DND-41 (cell line): Measurements from ENCODE around the gene STN1.
A peak's percentile ranks its signal among the peaks of the same experiment; 100 is the strongest.

Experiments
- ATAC-seq: fragments of 200-7000 bp; cut with Tn5 transposase; 3 replicates; pipeline ENCODE4 v1.9.1; 2021; ENCODE audit warnings: low read depth; ENCODE audit not compliant: insufficient read depth
- DNase-seq: peaks from one replicate; pipeline ENCODE4 v3.0.0-alpha.2; 2020
- H2AFZ ChIP-seq: 2 replicates; pipeline ENCODE4 v1.6.0; 2012; ENCODE audit warnings: low read depth, low read length
- H3K27ac ChIP-seq: 2 replicates; pipeline ENCODE4 v1.5.1; 2012; ENCODE audit warnings: low read length, inconsistent platforms
- H3K27me3 ChIP-seq: fragments of 200-600 bp; sonication (generic); 2 replicates; pipeline ENCODE4 v1.6.0; 2012; ENCODE audit warnings: low read length, mild to moderate bottlenecking, inconsistent platforms; ENCODE audit not compliant: insufficient read depth, poor library complexity
- H3K36me3 ChIP-seq: 2 replicates; pipeline ENCODE4 v1.5.1; 2012; ENCODE audit warnings: low read length, inconsistent platforms; ENCODE audit not compliant: insufficient read depth
- H3K4me1 ChIP-seq: 2 replicates; pipeline ENCODE4 v1.5.1; 2012; ENCODE audit warnings: mild to moderate bottlenecking, low read length; ENCODE audit not compliant: insufficient read depth
- H3K4me2 ChIP-seq: 2 replicates; pipeline ENCODE4 v1.6.0; 2012; ENCODE audit warnings: mild to moderate bottlenecking, moderate library complexity, low read length, inconsistent platforms; ENCODE audit not compliant: insufficient read depth
- H3K4me3 ChIP-seq, 2 experiments: fragments of 200-600 bp in 1 of 2; shearing (Covaris generic) in 1 of 2; 2 replicates each; pipeline ENCODE4 v1.5.1; 2012 to 2016; ENCODE audit warnings: inconsistent platforms in 2 of 2, low read length in 2 of 2, mild to moderate bottlenecking in 2 of 2, low read depth in 1 of 2, moderate library complexity in 1 of 2
- H3K79me2 ChIP-seq: 2 replicates; pipeline ENCODE4 v1.6.0; 2012; ENCODE audit warnings: low read length, inconsistent platforms; ENCODE audit not compliant: insufficient read depth
- H3K9ac ChIP-seq: 2 replicates; pipeline ENCODE4 v1.6.0; 2012; ENCODE audit warnings: low read depth, mild to moderate bottlenecking, inconsistent platforms, low read length, moderate library complexity
- H3K9me3 ChIP-seq: 2 replicates; pipeline ENCODE4 v1.5.1; 2012; ENCODE audit warnings: low read length, moderate library complexity, mild to moderate bottlenecking, inconsistent platforms; ENCODE audit not compliant: insufficient read depth, severe bottlenecking
- H4K20me1 ChIP-seq: 2 replicates; pipeline ENCODE4 v1.6.0; 2012; ENCODE audit warnings: low read length; ENCODE audit not compliant: insufficient read depth
- EZH2 ChIP-seq: IDR thresholded peaks from 3 replicates; pipeline ENCODE4 v1.6.1; 2012; ENCODE audit warnings: borderline replicate concordance, low read depth, mild to moderate bottlenecking, moderate library complexity, low read length, inconsistent platforms; ENCODE audit not compliant: severe bottlenecking
- TF ChIP-seq, protein P1 (sequence below): IDR thresholded peaks from 2 replicates; pipeline ENCODE4 v1.5.1; 2012; ENCODE audit warnings: borderline replicate concordance, low read length, moderate library complexity, mild to moderate bottlenecking; ENCODE audit not compliant: poor library complexity, severe bottlenecking; ENCODE audit errors: extremely low read depth

Gene STN1

GRCh38 chr10:103855424-103855823 lies 62.6 kb downstream of the STN1 start, which contains the start of gene SH3PXD2A:
SH3PXD2A (minus strand) TSS chr10:103855576; CDS start chr10:103855266, 310 bp downstream.
- Histone ChIP-seq H3K4me3 (no peak within 1 kb of the TSS), H4K20me1 (0 out of 2 replicates have a peak, but pooled peaks cover 4% of the 10 kb centered on the region), H3K4me2 (no peak within 1 kb of the TSS), H3K9ac (no peak within 1 kb of the TSS), H3K27ac (no peak within 1 kb of the TSS), H3K9me3 (no peaks in the 10 kb centered on the region), H3K36me3 (no peaks in the 10 kb centered on the region), H3K79me2 (no peaks in the 10 kb centered on the region), H3K27me3 (peaks cover 41% of the 10 kb centered on the region), H2AFZ (no peak within 1 kb of the TSS), H3K4me1 (no peaks in the 10 kb centered on the region)
- DNase-seq, result peak; percentile 44
- ATAC-seq, result peak; percentile 55
- TF ChIP-seq, protein P1, sequence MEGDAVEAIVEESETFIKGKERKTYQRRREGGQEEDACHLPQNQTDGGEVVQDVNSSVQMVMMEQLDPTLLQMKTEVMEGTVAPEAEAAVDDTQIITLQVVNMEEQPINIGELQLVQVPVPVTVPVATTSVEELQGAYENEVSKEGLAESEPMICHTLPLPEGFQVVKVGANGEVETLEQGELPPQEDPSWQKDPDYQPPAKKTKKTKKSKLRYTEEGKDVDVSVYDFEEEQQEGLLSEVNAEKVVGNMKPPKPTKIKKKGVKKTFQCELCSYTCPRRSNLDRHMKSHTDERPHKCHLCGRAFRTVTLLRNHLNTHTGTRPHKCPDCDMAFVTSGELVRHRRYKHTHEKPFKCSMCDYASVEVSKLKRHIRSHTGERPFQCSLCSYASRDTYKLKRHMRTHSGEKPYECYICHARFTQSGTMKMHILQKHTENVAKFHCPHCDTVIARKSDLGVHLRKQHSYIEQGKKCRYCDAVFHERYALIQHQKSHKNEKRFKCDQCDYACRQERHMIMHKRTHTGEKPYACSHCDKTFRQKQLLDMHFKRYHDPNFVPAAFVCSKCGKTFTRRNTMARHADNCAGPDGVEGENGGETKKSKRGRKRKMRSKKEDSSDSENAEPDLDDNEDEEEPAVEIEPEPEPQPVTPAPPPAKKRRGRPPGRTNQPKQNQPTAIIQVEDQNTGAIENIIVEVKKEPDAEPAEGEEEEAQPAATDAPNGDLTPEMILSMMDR, result no peak
- no peak for TF ChIP-seq EZH2

DNA sequence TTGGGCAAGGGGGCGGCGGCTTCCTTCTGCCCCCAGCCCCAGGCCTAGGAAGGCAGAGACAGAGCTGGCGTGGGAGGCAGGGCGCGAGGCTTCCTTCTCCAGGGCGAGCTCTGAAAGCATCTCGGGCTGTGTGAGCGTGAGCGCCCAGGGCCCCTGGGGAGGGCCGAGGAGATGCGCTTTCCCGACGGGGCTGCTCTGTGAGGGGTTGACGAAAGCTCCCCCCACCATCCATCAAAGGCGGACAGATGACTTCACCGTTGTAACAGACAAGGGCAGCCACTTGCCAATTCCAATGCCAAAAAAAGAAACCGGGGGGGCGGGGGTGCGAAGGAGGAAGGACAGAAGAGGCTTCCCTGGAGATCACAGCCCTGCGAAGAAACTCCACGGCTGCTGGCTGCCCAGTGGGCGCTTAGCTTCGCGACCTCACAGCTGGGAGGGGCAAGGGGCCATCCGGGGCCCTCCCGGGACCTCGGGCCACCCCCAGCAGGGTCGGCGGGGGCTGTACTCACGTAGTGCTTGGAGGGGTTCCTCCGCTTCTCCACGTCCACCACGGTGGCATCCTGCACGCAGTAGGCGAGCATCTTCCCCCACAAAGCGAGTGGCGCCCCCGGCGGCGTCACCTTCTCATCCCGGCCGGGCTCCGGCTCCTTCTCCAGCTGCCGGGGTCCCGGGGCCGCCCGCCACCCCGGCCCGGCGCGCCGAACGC lies 63.1 kb downstream of the STN1 start:
- H4K20me1 ChIP-seq, result 0 out of 2 replicates have a peak, but pooled peaks cover 4% of the 10 kb centered on the region
- peaks cover 47% of the 10 kb centered on the region for H3K27me3 ChIP-seq
- H3K4me1 ChIP-seq, result no peaks in the 10 kb centered on the region
- H3K36me3 ChIP-seq, result no peaks in the 10 kb centered on the region
- H3K79me2 ChIP-seq, result no peaks in the 10 kb centered on the region
- H3K9ac ChIP-seq, result no peak overlapping the region
- H3K27ac ChIP-seq, result no peak overlapping the region
- peak; percentile 10 for DNase-seq
- H3K9me3 ChIP-seq, result no peaks in the 10 kb centered on the region
- H3K4me2 ChIP-seq, result no peak overlapping the region
- H2AFZ ChIP-seq, result no peak overlapping the region
- H3K4me3 ChIP-seq, result no peak overlapping the region
- TF ChIP-seq, protein P1, result no peak
- no peak for TF ChIP-seq EZH2
- ATAC-seq, result peak; percentile 49; the same call in 2 of the 3 replicates

GRCh38 chr10:103854265-103854685 lies 63.7 kb downstream of the STN1 start:
- Histone ChIP-seq H3K27ac (no peak overlapping the region), H3K36me3 (no peaks in the 10 kb centered on the region), H3K4me2 (no peak overlapping the region), H4K20me1 (0 out of 2 replicates have a peak, but pooled peaks cover 4% of the 10 kb centered on the region), H3K9me3 (no peaks in the 10 kb centered on the region), H2AFZ (no peak overlapping the region), H3K9ac (no peak overlapping the region), H3K79me2 (no peaks in the 10 kb centered on the region), H3K4me1 (no peaks in the 10 kb centered on the region), H3K4me3 (no peak overlapping the region), H3K27me3 (peaks cover 47% of the 10 kb centered on the region)
- ATAC-seq, result peak; percentile 15; the same call in 1 of the 3 replicates
- peak; percentile 11 for DNase-seq
- TF ChIP-seq EZH2, result no peak
- TF ChIP-seq, protein P1, result no peak
